A549 treated with ZK216348 at 1 μM for 4 hours (cell line): ENCODE results near the gene YY1. TPM values are rescaled to one million over a fixed set of nuclear protein-coding genes. Genes with fewer than 3 reads are reported as not detected.

Source experiments
- total RNA-seq: library from RNA; stranded (reverse); fragments of 200-300 nt; extraction: Qiagen RNA extraction; gene quantifications from 5 replicates; pipeline ENCODE4 v1.2.3, GENCODE V29; 2022; ENCODE audit warnings: low read depth

The YY1 gene
- total RNA-seq: 55.5 to 93.7 TPM (median 69.3 TPM) in 5 replicates

DNA sequence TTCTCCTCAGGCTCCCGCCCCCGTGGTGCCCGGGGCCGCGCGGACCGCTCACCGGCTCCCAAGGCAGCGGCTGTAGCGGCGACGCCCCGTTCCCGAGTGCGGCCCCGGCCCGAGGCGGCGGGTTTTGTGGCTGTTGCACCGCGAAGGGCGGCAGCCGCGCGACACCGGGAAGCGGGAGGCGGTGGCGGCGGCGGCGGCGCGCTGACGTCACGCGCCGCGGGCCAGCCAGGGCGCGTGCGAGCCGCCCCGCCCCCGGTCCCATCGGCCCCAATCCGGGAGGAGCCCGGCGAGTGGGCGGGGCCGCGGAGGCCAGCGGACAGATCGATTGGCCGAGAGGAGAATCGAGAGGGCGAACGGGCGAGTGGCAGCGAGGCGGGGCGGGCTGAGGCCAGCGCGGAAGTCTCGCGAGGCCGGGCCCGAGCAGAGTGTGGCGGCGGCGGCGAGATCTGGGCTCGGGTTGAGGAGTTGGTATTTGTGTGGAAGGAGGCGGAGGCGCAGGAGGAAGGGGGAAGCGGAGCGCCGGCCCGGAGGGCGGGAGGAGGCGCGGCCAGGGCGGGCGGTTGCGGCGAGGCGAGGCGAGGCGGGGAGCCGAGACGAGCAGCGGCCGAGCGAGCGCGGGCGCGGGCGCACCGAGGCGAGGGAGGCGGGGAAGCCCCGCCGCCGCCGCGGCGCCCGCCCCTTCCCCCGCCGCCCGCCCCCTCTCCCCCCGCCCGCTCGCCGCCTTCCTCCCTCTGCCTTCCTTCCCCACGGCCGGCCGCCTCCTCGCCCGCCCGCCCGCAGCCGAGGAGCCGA is at the start of gene YY1:
Gene YY1, plus strand, starts transcription at position 726 of the 792 bp plus-strand sequence. CDS start 101 bp downstream, outside the sequence.

DNA sequence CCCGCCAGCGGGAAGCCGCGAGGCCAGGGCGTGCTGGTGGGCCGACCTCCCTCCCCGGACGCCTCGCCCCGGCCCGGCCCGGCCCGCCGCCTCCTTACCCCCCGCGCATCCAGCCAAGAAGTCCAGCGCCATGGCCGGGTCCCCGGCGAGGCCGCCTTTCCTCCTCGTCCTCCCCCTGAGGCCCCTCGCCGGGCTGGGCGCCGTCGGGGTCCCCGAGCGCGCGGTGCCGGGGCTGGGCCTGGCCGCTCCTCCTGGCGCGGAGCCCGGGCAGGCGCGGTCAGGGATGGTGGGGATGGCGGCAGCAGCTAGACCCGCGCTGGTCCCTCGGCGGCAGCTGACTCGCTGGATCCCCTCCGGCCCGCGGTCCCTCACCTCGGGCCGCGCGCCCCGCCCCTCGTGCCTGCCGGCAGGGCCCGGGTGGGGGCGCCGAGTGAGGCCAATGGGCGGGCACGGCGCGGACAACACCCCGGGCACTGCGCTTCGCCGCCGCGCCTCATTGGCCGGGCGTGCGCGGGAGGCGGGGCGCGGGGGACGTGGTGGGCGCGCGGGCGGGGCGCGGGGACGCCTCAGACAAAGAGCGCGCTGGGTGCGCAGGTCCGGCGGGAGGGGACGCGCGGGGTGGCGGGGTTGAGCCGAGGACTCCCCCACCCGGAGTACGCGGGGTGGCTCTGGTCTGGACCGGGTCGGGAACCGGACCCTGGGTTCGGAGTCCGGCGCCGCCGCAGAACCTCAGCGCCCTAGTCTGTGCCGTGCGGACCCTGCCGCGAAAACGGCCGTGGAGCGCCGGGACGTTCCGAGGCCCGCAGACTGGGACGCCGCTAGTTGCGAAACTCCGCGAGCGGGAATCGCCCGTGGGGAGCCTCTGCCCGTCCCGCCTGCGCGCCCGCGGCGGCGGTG is 67.4 kb downstream of the YY1 start, which contains the start of gene SLC25A29:
Gene SLC25A29, minus strand, starts transcription at position 344 of the 897 bp plus-strand sequence. Its CDS starts 212 bp downstream, at position 132.

DNA sequence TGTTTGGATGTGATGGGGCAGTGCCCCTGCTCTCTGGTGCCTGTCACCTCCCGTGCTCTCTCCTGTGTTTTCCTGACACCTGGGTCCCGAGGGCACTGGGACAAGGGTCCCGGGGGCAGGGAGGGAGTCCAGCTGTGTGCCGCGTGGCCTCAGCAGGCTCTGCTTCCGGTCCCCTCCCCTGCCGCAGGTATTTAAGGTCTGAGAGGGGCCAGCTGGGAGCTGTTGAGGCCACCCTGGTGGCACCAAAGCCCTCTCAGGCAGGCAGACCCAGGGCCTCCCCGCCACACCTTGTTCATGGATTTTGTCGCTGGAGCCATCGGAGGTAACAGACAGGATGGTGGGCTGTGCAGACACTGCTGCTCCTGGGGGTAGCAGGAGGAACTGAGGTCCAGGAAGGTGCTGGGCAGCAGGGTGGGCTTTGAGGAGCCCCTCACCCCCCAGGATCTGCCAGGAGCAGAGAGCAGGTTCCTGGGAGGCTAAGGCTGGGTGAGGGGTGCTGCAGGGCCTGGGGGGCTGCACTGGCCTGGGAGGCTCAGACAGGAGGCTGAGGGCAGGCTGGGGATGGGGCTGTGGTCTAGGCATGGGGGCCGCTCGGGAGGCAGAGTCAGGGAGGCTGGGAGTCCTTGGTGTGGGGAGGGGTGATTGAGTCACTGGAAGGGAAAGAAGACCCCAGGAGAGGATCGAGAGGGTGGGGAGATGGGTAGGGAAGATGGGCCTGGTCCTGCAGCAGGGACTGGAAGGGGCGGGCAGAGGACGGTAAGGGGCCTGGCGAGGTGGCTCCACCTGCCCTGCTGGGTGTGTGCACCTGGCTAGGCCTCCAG is 84.4 kb downstream of the YY1 start, which contains the start of gene SLC25A47:
Gene SLC25A47, plus strand, starts transcription at position 219 of the 821 bp plus-strand sequence. Its CDS starts 76 bp downstream, at position 295.

Other genes with a start within 250 kb of the YY1 start
- 23.2 to 28.8 TPM (median 24.5 TPM) in 5 replicates for gene EVL, start 173.7 kb upstream of the YY1 start, total RNA-seq
- 0.91 to 2.0 TPM (median 1.6 TPM) in 5 replicates for gene DEGS2, start 79.5 kb upstream of the YY1 start, total RNA-seq
- gene SLC25A29, start 67.3 kb downstream of the YY1 start, total RNA-seq: 5.8 to 10.7 TPM (median 10.2 TPM) in 5 replicates
- gene SLC25A47, start 84.2 kb downstream of the YY1 start, total RNA-seq: not detected in 5 replicates
- 8.8 to 11.3 TPM (median 9.7 TPM) in 5 replicates for gene WDR25, start 137.3 kb downstream of the YY1 start, total RNA-seq